B cell (primary cell): Measurements from ENCODE around the gene PTPRM. TPM values are rescaled to one million over a fixed set of nuclear protein-coding genes. Genes with fewer than 3 reads are reported as not detected.

Source experiments
- ATAC-seq: fragments of 200-7000 bp; cut with Tn5 transposase; one replicate; pipeline ENCODE4 v1.10.0; 2021; ENCODE audit warnings: low read depth, mild to moderate bottlenecking, moderate number of reproducible peaks, moderate library complexity
- CTCF ChIA-PET: fragments of 350-600 bp; sonication (Branson Sonifier 250); formaldehyde crosslinking; loops from one replicate; lab custom pipeline; 2021; ENCODE audit warnings: antibody characterized with exemption, inconsistent platforms; lab: Charles Lee
- POLR2A ChIA-PET: fragments of 350-600 bp; sonication (Branson Sonifier 250); formaldehyde crosslinking; loops from one replicate; lab custom pipeline; 2021; ENCODE audit warnings: antibody characterized with exemption; lab: Charles Lee
- DNase-seq: peaks from one replicate; pipeline ENCODE4 v3.0.0; 2013
- H2AFZ ChIP-seq: 2 replicates; pipeline ENCODE4 v1.6.1; 2012; ENCODE audit warnings: mild to moderate bottlenecking, low read depth, low read length; ENCODE audit not compliant: insufficient read depth, poor library complexity, severe bottlenecking
- H3K27ac ChIP-seq, 2 donors: 1 replicate in 1 of 2; 2 replicates in 1 of 2; pipeline ENCODE4 v1.5.1; 2012 to 2013; ENCODE audit warnings: low read length in 2 of 2, mild to moderate bottlenecking in 2 of 2, moderate library complexity in 1 of 2
- H3K27me3 ChIP-seq, 4 experiments: fragments of 200-600 bp in 1 of 4; sonication (generic) in 1 of 4; replicated peaks in 1 of 4; 1 replicate in 2 of 4; 2 replicates in 2 of 4; pipeline versions ENCODE4 v1.6.1 to v1.7.0; 2013 to 2016; ENCODE audit warnings: low read length in 3 of 4, mild to moderate bottlenecking in 2 of 4, mixed read lengths in 1 of 4, moderate library complexity in 1 of 4; ENCODE audit not compliant: insufficient read depth in 4 of 4, control insufficient read depth in 3 of 4; ENCODE audit errors: control extremely low read depth in 1 of 4
- H3K36me3 ChIP-seq, 2 experiments: replicated peaks in 1 of 2; 1 replicate in 1 of 2; 2 replicates in 1 of 2; pipeline versions ENCODE4 v1.6.1 to v1.7.1; 2013; ENCODE audit warnings: low read length in 1 of 2; ENCODE audit not compliant: insufficient read depth in 2 of 2, control insufficient read depth in 1 of 2; ENCODE audit errors: control extremely low read depth in 1 of 2, extremely low read depth in 1 of 2
- H3K4me1 ChIP-seq, 2 donors: fragments of 200-600 bp in 1 of 2; sonication (generic) in 1 of 2; 1 replicate in 1 of 2; 2 replicates in 1 of 2; pipeline versions ENCODE4 v1.5.1 to v1.6.1; 2013 to 2017; ENCODE audit warnings: low read length in 2 of 2; ENCODE audit not compliant: control insufficient read depth in 2 of 2, insufficient read depth in 2 of 2
- H3K4me2 ChIP-seq: replicated peaks from 2 replicates; pipeline ENCODE3; 2012; ENCODE audit warnings: mild to moderate bottlenecking, low read depth, low read length; ENCODE audit not compliant: poor library complexity, severe bottlenecking
- H3K4me3 ChIP-seq, 5 experiments: fragments of 200-600 bp in 1 of 5; sonication (generic) in 1 of 5; 1 replicate in 3 of 5; 2 replicates in 2 of 5; pipeline versions ENCODE4 v1.5.1 to v1.7.0; 2011 to 2016; ENCODE audit warnings: low read length in 4 of 5, mild to moderate bottlenecking in 4 of 5, low read depth in 2 of 5, control low read depth in 1 of 5, moderate library complexity in 1 of 5; ENCODE audit not compliant: insufficient read depth in 1 of 5; ENCODE audit errors: control extremely low read depth in 1 of 5, extremely low read depth in 1 of 5
- H3K79me2 ChIP-seq: fragments of 200-600 bp; sonication (generic); one replicate; pipeline ENCODE4 v1.6.0; 2016; ENCODE audit warnings: low read length; ENCODE audit not compliant: control insufficient read depth, insufficient read depth
- H3K9ac ChIP-seq: fragments of 200-600 bp; sonication (generic); 2 replicates; pipeline ENCODE4 v1.6.1; 2017; ENCODE audit warnings: mild to moderate bottlenecking, low read length, moderate library complexity
- H3K9me3 ChIP-seq, 3 donors: one replicate each; pipeline versions ENCODE4 v1.6.1 to v1.7.1; 2013; ENCODE audit warnings: low read length in 2 of 3; ENCODE audit not compliant: control insufficient read depth in 2 of 3, insufficient read depth in 1 of 3; ENCODE audit errors: control extremely low read depth in 1 of 3
- H4K20me1 ChIP-seq: 2 replicates; pipeline ENCODE4 v1.6.0; 2012; ENCODE audit warnings: mild to moderate bottlenecking, low read length; ENCODE audit not compliant: insufficient read depth, control insufficient read depth, poor library complexity, severe bottlenecking
- H3K27ac Mint-ChIP-seq: one replicate; pipeline ENCODE4 v1.8.0; 2021; ENCODE audit warnings: mixed read lengths
- H3K27me3 Mint-ChIP-seq: one replicate; pipeline ENCODE4 v1.8.0; 2021; ENCODE audit warnings: mixed read lengths
- H3K4me1 Mint-ChIP-seq: one replicate; pipeline ENCODE4 v1.8.0; 2021; ENCODE audit warnings: mixed read lengths
- H3K4me3 Mint-ChIP-seq: one replicate; pipeline ENCODE4 v1.8.0; 2021; ENCODE audit warnings: mixed read lengths
- H3K9me3 Mint-ChIP-seq: one replicate; pipeline ENCODE4 v1.8.0; 2022; ENCODE audit warnings: mixed read lengths; ENCODE audit not compliant: insufficient read depth
- CTCF ChIP-seq: fragments of 200-600 bp; IDR thresholded peaks from one replicate; pipeline ENCODE4 v1.8.0; 2022; ENCODE audit warnings: antibody characterized with exemption, mild to moderate bottlenecking
- EZH2 ChIP-seq: IDR thresholded peaks from 2 replicates; pipeline ENCODE4 v1.6.1; 2012; ENCODE audit warnings: borderline replicate concordance, low read depth, mild to moderate bottlenecking, moderate library complexity, low read length; ENCODE audit not compliant: insufficient read depth, poor library complexity, severe bottlenecking
- WGBS: methylation state at CpG from one replicate; pipeline ENCODE4 v1.1.5; 2013; ENCODE audit warnings: missing lambda C conversion rate; ENCODE audit not compliant: insufficient coverage; 5-methylcytosine and 5-hydroxymethylcytosine counted together
- intact Hi-C: fragments of 100-400 bp; cut with micrococcal nuclease; formaldehyde crosslinking; loops from one replicate; pipeline ENCODE4 v1.10.0; 2022
- polyA plus RNA-seq: library from polyadenylated mRNA; depleted of rRNA; stranded (reverse); fragments of >200 nt; gene quantifications from 2 replicates; pipeline ENCODE4 v1.2.3, GENCODE V29; 2012
- total RNA-seq, 2 donors: library from RNA; stranded (reverse); fragments of 120-200 nt in 1 of 2; gene quantifications; 1 replicate in 1 of 2; 2 replicates in 1 of 2; pipeline versions ENCODE4 v1.2.3 to v1.2.4, GENCODE V29; 2013 to 2022

Gene PTPRM
- total and polyA plus RNA-seq, 2 donors (not counting 1 experiment from before 2014, with no cell fraction given): 0.20 to 0.89 TPM

- Histone ChIP-seq H3K4me1 (no peaks in the 10 kb centered on the region), H4K20me1 (no peaks in the 10 kb centered on the region), H2AFZ (no peak overlapping the region), H3K36me3 (no peaks in the 10 kb centered on the region), H3K4me3 (no peak overlapping the region), H3K27me3 (no peaks in the 10 kb centered on the region), H3K9me3 (peaks cover 0 to 5% (median 0%) of the 10 kb centered on the region in 3 donors), H3K79me2 (no peaks in the 10 kb centered on the region), H3K9ac (no peak overlapping the region), H3K27ac (no peak overlapping the region), H3K4me2 (no peak overlapping the region)
- no peak for ATAC-seq
- no peak overlapping the region for H3K27ac Mint-ChIP-seq
- H3K9me3 Mint-ChIP-seq: no peaks in the 10 kb centered on the region
- TF ChIP-seq EZH2 (no peak), CTCF (no peak)
- no peak overlapping the region for H3K4me3 Mint-ChIP-seq
- DNase-seq: no peak
- ChIA-PET CTCF (no interaction called here), POLR2A (no interaction called here)
- intact Hi-C loops: no loop called here
- 93% methylated on average over 4 of the region's 5 CpGs for WGBS
- no peaks in the 10 kb centered on the region for H3K27me3 Mint-ChIP-seq
- H3K4me1 Mint-ChIP-seq: no peaks in the 10 kb centered on the region
These were observed 257.9 kb downstream of the PTPRM start for GRCh38 chr18:7824970-7825369.

- ChIA-PET POLR2A (no interaction called here), CTCF (no interaction called here)
- Histone ChIP-seq H3K4me1 (no peaks in the 10 kb centered on the region), H2AFZ (no peak overlapping the region), H3K79me2 (no peaks in the 10 kb centered on the region), H3K4me2 (no peak overlapping the region), H4K20me1 (no peaks in the 10 kb centered on the region), H3K27me3 (no peaks in the 10 kb centered on the region), H3K4me3 (no peak overlapping the region), H3K36me3 (no peaks in the 10 kb centered on the region), H3K27ac (no peak overlapping the region), H3K9me3 (peaks cover 0 to 2% (median 0%) of the 10 kb centered on the region in 3 donors), H3K9ac (no peak overlapping the region)
- ATAC-seq (no peak), DNase-seq (no peak)
- Mint-ChIP-seq H3K27me3 (no peaks in the 10 kb centered on the region), H3K27ac (no peak overlapping the region), H3K4me1 (no peaks in the 10 kb centered on the region), H3K4me3 (no peak overlapping the region), H3K9me3 (peaks cover 3% of the 10 kb centered on the region)
- no CpG with 5 or more reads among the region's 3 CpGs for WGBS
- intact Hi-C loops: no loop called here
- TF ChIP-seq CTCF (no peak), EZH2 (no peak)
These were observed 263.4 kb downstream of the PTPRM start for GRCh38 chr18:7830468-7830867.
